ENCODE measurements around the gene PACS1.

DNA sequence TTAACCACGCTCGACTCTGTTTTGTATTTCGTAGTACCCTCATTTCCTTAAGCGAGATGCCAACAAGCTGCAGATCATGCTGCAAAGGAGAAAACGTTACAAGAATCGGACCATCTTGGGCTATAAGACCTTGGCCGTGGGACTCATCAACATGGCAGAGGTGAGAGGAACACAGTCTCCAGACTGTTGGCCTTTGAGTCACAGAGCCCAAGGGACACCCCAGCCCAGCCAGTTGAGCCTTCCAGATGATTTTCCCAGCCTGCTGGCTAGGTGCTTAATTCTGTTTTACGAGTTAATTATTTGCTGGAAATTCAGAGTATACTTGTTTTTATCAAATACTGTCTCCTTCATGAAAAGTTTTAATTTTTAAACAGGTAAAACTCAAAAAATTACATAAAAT, 141.0 kb downstream of the PACS1 start:
- TF ChIP-seq CTBP1 (IDR thresholded peaks at IDR 0.05; ENCODE audit: borderline replicate concordance), result no peak
- TF ChIP-seq SUZ12 (IDR thresholded peaks at IDR 0.05), result no peak
- TF ChIP-seq, protein P1, sequence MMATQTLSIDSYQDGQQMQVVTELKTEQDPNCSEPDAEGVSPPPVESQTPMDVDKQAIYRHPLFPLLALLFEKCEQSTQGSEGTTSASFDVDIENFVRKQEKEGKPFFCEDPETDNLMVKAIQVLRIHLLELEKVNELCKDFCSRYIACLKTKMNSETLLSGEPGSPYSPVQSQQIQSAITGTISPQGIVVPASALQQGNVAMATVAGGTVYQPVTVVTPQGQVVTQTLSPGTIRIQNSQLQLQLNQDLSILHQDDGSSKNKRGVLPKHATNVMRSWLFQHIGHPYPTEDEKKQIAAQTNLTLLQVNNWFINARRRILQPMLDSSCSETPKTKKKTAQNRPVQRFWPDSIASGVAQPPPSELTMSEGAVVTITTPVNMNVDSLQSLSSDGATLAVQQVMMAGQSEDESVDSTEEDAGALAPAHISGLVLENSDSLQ (IDR thresholded peaks at IDR 0.05), result no peak
- no peak for TF ChIP-seq FOXK2 (IDR thresholded peaks at IDR 0.05)
- TF ChIP-seq ZNF384 (IDR thresholded peaks at IDR 0.05), result no peak
- no peak for TF ChIP-seq FOXA1 (IDR thresholded peaks at IDR 0.05)
- TF ChIP-seq NFRKB (IDR thresholded peaks at IDR 0.05), result no peak
- TF ChIP-seq ELF4 (IDR thresholded peaks at IDR 0.05), result no peak
- no peak for TF ChIP-seq LEF1 (IDR thresholded peaks at IDR 0.05; ENCODE audit: borderline replicate concordance)
- TF ChIP-seq SP1 (IDR thresholded peaks at IDR 0.05), result no peak
- no peak for TF ChIP-seq FOXM1 (IDR thresholded peaks at IDR 0.05; ENCODE audit: borderline replicate concordance)
- TF ChIP-seq BHLHE40 (IDR thresholded peaks at IDR 0.05; ENCODE audit: borderline replicate concordance), result no peak
- TF ChIP-seq ARNT (IDR thresholded peaks at IDR 0.05), result no peak

Data from HEK293T (cell line).